Hematopoietic multipotent progenitor cell treated with erythropoietin and hydrocortisone succinate and interleukin-3 and kit ligand, for 17 days (in vitro differentiated cells): Measurements from ENCODE around the gene CCDC182.
A peak's percentile ranks its signal among the peaks of the same experiment; 100 is the strongest.

Source experiments
- DNase-seq: peaks from one replicate; pipeline ENCODE4 v3.0.0-alpha.2; 2015; ENCODE audit warnings: low spot score

CCDC182 gene

GRCh38 chr17:57745242-57745641 is at the start of gene CCDC182:
Gene CCDC182, minus strand, starts transcription at chr17:57745299. Its CDS starts 27 bp downstream, at chr17:57745272.
- no peak for DNase-seq

GRCh38 chr17:57794841-57795240 is 49.7 kb upstream of the CCDC182 start:
- DNase-seq = no peak

GRCh38 chr17:57788725-57789124 is 43.6 kb upstream of the CCDC182 start:
- no peak for DNase-seq

GRCh38 chr17:57785022-57785421 is 39.9 kb upstream of the CCDC182 start:
- no peak for DNase-seq

GRCh38 chr17:57784226-57784895 is 39.3 kb upstream of the CCDC182 start:
- DNase-seq = no peak

- peak; percentile 11 for DNase-seq
Measured at GRCh38 chr17:57783338-57783742, 38.2 kb upstream of the CCDC182 start.

- DNase-seq = no peak
Measured at GRCh38 chr17:57782647-57783337, 37.7 kb upstream of the CCDC182 start.

- DNase-seq = no peak
Measured at GRCh38 chr17:57782062-57782490, 37.0 kb upstream of the CCDC182 start.

- no peak for DNase-seq
Measured at GRCh38 chr17:57781386-57782061, 36.4 kb upstream of the CCDC182 start.

GRCh38 chr17:57779706-57780105 is 34.6 kb upstream of the CCDC182 start:
- no peak for DNase-seq

GRCh38 chr17:57778306-57778705 is 33.2 kb upstream of the CCDC182 start:
- DNase-seq = no peak

- DNase-seq = no peak
Measured at GRCh38 chr17:57776366-57776765, 31.3 kb upstream of the CCDC182 start.

GRCh38 chr17:57774872-57775271 is 29.8 kb upstream of the CCDC182 start:
- no peak for DNase-seq

GRCh38 chr17:57773557-57773956 is 28.5 kb upstream of the CCDC182 start:
- DNase-seq = no peak

GRCh38 chr17:57772774-57773173 is 27.7 kb upstream of the CCDC182 start:
- no peak for DNase-seq

- DNase-seq = no peak
Measured at GRCh38 chr17:57767561-57767960, 22.5 kb upstream of the CCDC182 start.

- DNase-seq = no peak
Measured at GRCh38 chr17:57766318-57766943, 21.3 kb upstream of the CCDC182 start.

GRCh38 chr17:57762452-57763395 is 17.6 kb upstream of the CCDC182 start:
- no peak for DNase-seq

- DNase-seq = no peak
Measured at GRCh38 chr17:57761887-57762286, 16.8 kb upstream of the CCDC182 start.

- DNase-seq = no peak
Measured at GRCh38 chr17:57760046-57760445, 14.9 kb upstream of the CCDC182 start.

- no peak for DNase-seq
Measured at GRCh38 chr17:57758654-57759053, 13.6 kb upstream of the CCDC182 start.
